ENCODE results near the gene KCNQ1.
A peak's percentile ranks its signal among the peaks of the same experiment; 100 is the strongest.

Gene KCNQ1

DNA sequence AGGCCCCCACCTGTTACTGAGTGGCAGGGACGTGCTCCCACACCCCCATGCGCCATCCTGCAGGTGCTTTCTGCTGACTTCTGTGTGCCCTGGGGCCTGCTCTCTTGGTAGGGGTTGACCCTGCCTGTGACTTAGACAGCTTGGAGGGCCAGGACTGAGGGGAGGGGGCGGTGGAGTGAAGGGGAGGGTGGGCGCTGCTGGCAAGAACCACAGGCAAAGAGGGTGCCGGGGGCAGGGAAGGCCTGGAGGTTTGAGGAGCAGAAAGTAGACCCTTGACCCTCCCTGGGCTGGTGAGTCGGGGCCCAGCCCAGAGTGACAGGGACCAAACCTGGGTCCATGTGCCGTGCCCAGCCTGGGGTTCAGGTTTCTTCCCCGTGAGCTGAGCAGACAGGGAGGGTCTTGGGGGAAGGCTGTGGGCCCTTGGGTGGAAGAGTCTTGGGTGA lies 17.8 kb downstream of the KCNQ1 start:
- DNase-seq, result no peak

DNA sequence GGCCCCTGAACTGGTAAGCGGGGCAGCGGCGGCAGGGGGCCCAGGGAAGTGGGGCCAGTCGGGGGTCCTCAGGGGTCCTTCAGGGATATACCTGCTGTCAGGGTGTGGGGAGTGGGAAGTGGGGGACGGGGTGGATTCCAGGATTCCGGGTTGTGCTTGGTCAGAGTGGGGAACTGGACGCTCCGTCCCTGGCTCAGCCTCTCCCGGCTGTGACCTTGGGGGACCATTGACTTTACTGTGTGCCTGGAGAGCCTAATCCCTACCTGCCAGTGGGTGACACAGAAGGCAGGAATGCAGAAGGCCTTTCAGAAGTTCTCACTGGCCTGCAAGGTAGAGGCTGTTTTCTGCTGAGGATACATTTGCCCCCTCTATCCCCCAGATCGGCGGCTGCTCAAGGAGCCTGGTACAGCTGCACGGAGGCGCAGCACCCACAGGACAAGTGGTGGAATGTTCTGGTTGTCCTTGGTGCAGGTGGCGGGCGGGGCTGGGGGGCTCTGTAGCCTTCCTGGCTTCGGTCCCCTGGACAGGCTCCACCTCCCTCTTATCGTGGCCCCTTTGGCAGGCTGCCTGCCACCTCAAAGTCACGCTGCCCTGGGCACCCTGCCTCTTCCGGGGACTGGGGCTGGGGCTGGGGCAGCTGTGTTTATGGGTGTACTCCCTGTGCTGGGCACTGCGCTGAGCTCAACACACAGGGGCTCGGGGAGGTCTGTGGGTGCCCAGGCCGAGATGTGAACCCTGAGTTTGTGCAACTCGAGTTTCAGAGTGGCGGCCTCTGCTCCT lies 18.4 kb downstream of the KCNQ1 start:
- no peak for DNase-seq

DNA sequence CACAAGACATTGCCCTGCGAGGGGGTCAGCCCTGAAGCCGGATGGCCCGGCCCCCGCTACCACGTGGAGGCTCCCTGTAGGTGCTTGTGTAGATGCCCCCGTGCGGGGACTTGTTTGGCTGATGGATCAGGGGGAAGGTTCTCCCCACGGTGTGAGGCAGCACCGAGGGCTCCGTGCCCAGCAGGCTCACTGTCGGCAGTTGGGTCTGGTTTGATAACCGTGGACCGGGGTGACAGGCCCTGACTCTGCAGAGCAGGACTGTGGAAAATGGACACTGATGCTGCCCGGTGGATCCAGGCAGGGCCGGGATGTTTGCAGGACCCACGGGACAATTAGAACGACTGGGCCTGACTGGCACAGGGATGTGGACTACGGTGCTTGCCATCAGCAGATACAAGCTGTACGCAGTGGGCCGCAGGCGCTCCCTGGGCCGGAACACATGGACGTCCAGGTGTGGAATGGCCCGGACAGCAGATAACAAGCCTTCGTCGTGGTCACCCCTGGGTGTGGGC lies 19.0 kb downstream of the KCNQ1 start:
- DNase-seq, result no peak

DNA sequence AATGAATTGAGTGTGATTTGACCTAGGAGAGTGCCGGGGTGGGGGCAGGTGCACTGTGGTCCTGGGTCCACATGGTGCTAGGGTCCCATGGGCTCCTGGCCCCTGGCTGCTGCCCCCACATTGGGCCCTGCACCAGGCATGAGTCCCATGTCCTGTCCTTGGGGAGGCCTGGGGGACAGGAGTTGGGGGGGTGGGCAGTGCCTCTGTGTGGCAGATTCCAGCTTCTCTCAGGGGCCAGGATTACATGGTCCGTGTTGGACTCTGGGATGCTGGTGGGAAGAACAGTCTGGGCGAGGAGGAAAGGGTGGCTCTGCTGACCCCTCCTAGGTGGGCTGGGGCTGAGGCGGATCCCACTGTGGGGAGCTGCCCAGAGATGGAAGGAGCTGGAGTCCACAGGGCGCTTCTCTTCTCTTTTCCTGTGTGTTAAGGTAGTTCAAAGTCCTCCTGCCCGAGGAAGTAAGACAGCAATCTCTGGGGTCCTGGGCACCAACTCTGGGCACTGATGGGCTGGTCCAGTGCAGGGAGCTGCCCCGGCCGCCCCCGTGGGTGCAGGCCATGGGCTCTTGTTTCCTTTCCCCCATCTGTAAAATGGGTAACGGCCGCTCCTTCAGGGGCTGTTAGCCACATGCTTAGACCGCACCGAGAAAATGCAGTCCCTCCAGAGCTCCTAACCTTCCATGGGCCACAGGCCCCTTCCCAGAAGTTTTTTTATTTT lies 19.8 kb downstream of the KCNQ1 start:
- no peak for DNase-seq

DNA sequence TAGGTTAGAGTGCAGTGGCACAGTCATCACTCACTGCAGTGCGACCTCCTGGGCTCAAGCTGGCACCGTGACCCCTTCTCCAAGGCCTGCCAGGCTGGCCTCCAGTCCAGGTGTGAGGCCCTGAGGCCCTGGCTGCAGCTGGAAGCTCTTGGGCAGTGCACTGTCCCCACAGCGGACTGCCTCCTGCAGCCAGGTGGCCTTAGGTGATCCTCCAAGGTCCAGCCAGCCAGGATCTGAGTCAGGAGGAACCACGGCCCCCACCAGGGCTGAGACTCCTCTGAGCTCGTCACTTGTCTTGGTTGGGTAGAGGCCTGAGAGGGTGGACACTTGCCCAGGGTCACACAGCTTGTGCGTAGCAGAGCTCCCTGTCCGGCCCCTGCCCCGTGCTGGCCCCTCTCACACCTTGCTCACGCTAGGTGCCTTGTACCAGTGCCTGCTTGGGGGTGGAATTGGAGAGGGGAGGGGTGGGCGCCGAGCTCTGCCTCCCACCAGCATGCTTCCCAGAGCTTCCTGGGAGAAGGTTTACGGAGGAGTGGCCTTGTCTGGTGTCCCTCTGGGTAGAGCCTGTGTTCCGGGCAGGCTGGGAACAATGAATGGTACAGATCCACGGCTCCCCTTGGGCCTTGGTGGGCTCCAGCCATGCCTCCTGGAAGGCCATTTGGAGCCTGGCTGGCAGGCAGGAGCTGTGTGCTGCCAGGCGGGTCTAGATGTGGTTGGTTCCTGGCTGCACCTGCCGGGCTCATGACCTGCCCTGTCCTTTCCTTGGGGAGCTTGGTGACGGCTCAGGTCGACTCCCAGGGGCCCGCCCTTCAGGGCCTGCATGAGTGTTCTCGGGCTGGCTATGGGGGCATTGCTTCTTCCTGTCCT lies 20.6 kb downstream of the KCNQ1 start:
- DNase-seq, result no peak

DNA sequence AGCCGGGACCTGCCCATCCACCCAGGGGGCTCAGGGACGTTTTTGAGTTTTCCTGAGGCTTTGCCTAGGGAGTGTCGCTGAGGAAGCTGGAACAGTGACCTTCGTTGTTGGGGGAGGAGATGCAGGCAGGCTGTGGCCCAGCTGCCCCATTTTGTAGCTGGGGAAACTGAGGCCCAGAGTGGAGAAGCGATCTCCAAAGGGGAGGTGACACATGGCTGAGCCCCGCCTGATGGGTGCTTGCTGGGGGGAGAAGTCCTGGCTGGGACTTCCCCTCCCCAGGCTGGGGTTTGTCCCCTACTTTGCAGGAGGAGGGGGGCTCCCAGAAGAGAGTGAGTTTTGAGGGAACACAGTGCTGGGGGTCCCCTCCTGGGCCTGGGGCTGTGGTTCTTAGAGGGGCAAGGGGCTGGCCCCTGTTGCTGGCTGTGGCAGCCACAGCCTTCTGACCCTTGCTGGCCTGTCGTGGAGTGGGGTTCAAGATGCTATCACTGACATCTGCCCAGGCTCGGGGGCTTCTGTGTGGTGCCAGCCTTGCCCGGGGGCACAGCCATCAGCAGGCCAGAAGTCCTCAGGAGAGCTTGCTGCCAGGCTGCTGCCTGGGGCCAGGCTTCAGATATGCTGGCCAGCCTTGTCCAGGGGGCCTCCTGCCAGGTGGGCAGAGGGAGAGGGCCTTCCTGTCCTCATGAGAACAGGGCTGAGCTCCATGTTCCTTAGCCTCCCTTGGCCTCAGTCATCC lies 21.4 kb downstream of the KCNQ1 start:
- no peak for DNase-seq

DNA sequence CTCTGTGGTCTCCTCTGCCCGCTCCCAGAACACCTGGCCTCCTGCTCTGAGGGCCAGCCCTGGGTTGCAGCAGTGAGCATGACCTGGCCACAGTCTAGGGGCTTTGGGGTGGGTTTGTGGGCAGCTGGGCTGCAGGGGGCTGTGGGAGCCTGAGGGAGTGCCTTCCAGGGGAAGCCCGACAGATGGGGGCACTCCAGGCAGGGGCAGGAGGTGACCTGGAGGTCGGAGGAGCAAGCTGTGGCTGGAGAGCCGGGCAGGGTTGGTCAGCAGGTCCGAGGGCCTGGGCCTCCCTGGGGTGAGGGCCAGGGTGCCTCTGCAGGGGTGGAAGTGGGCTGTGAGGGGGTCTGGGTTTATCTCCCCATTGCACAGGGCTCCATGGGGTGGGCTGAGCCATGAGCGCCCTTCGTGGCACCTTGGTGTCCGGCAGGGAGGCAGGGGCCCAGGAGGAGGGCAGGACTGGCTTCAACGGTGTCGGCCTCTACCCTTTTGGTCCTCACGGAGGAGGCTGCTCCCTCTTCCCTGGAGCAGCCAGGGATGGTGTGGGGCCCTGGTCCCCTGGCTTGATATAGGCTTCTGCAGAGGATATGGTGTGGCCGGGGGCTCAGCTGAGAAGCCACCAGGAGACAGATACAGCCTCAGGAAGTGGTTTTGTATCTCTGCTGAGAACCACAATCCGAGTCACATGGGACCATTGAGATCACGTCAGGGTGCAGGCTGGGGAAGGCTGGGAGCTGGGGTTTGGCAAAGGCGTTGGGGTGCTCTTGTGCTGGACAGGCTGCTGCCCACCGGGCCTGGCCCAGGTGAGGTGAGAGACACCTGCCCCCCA lies 22.3 kb downstream of the KCNQ1 start:
- peak; percentile 15 for DNase-seq

DNA sequence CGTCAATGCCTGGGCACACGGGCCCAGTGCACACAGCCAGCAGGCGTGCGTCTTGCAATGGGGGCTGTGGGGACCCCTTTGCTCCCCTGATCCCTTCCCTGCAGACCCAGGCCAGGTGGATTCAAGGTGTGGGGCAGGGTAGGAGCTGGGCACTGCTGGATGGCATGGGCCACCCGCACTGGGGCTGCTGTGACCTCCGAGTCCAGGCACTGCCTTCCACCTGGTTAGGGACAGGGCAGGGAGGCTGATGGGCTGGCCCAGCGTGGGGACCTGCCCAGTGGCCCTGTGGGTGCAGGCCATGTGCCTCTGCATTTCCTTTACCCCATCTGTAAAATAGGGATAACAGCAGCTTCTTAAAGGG lies 22.9 kb downstream of the KCNQ1 start:
- no peak for DNase-seq

DNA sequence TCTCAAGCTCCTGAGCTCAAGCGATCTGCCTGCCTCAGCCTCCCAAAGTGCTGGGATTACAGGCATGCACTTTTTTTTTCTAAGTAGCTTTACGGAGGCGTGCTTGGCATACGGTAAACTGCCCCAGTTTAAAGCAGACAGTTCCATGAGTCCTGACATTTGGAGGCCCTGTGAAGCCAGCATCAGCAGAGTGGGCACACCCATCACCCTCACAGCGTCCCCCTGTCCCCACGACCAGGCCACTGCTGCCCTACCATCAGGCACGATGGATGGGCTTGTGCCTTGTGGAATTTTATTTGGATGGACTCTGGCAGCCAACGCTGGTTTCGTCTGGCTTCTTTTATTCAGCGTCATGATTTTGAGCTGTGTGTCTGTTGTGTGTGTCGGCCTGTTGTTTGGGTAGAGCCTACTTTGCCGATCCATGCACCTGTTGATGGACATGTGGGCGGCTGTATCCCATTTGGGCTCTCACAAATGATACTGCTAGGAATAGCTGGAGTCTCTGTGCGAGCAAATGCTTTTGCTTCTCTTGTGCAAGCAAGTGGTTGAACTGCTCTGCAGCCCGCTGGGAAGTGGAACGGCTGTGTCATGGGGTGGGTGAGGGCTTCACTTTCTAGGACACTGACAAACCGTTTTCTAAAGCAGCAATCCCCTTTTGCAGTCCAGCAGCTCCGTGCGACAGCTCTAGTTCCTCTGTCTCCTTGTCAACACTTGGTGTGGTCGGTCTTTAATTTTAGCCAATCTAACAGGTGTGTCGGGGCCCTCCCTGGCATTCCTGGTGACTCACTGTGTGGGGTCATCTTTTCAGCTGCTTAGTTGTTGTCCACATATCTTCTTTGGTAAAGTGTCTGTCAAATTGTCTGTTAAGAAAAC lies 23.8 kb downstream of the KCNQ1 start:
- no peak for DNase-seq

DNA sequence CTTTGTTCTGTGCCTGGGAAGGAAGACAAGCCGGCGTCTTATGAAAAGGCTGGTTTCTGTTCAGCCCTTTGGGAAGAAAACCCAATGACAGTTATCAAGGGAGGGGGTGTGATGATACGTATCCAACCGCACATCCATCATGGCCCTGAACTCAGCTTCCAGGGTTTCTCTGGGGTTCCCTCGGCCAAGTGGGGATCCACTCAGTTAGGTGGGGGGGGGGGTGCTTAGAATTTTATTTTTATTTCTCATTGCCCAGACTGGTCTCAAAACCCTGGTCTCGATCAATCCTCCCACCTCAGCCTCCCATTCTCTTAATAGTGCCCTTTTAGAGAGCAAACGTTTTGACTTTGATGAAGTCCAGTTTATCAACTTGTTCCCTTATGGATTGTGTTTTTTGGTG lies 25.7 kb downstream of the KCNQ1 start:
- DNase-seq, result no peak

DNA sequence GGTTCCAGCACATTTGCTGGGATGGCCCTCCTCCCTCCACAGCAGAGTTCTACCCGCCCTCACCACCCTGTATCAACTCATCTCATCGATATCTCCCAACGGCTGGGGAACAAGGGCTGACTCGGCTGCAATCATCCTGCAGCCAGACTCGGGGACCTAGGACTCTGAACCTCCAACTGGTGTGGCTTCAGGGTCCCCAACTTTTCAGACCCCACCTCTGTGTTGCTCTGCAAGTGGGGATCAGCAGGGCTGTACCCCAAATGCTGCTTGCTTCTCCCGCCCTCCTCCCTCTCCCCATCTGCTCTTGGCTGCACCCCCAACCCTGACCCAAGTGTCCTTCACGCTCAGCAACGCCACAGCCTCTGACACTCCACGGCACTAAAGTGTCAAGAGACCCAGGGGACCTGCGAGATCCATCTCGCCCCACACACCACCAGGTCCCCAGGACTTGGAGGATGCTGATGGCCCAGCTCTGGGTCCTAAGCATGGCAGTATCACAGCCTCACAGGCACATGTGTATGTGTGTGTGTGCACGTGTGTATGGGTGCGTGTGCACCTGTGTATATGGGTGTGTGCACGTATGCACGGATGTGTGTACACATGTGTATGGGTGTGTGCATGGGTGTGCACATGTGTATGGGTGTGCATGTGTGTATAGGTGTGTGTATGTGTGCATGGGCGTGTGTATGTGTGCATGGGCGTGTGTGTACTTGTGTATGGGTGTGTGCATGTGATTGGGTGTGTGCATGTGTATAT lies 26.4 kb downstream of the KCNQ1 start:
- DNase-seq, result no peak

DNA sequence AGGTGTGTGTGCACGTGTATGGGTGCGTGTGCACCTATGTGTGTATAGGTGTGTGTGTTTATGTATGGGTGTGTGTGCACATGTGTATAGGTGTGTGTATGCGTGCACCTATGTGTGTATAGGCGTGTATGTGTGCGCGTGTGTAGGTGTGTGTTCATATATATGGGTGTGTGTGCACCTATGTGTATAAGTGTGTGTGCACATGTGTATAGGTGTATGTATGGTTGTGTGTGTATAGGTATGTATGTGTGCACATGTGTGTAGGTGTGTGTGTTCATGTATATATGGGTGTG lies 26.9 kb downstream of the KCNQ1 start:
- DNase-seq, result no peak

DNA sequence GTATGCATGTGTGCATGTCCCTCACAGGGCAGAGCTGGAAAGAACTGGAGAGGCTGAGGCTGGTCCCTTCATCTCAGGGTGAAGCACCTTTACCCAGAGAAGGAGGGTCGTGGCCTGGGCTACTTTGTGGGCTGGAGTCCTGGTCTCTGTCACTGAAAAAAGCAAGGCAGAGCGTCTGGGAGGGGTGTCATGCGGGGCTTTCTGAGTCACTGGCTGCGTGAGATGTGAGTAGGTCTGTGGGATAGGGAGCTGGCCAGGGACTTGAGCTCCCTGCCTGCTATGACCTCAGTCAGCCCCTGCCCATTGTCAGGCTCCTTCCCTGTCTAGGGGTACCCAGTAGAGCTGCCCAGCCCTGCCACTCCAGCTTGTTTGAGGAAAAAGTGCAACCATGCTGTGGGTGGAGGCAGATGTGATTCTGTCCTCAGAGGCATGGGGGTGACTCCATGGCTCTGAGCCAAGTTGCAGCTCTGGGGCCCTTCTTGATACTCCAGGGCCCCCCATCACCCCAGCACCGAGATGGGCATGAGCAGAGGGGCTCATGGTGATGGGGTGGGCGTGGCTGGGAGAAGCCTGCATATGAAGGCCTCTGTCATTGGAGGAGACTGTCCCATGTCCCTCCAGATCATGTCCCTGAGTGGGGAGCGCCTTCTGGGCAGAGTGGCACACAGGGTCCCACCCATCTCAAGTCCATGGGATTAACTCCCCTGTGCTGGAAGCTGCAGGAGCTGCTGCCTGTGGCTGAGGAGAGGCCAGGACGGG lies 27.8 kb downstream of the KCNQ1 start:
- no peak for DNase-seq

DNA sequence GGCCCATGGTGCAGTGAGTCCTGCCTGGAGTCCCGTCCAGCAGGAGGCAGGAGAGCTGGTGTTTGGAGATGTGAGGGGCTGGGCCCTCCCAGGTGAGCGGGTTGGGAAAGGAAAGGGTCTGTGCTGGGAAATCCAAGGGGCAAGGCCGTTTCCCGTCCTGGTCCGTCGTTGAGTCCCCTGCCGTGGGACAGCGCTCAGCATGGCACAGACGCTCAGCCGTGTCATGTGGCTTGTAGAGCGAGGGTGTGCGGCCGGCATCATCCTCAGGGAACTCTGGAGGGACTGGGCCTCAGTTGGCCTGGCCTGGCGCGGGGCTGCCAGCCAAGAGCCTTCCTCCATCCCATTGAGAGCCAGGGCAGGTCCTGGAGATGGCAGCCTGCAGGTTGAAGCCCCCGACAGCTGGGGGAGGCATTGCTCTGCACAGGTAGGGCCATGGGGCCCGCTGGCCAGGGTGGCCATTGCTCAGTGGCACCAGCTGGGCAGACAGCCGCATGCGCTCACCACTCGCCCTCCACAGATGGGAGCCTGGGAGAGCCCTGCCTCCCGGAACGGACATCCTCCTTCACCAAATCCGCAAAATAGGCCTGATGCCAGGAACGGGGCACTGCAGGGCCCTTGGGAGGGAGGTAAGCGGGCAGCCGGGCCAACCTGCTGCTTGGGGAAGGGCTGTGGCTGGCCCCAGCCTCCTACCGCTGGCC lies 28.7 kb downstream of the KCNQ1 start:
- DNase-seq, result no peak

DNA sequence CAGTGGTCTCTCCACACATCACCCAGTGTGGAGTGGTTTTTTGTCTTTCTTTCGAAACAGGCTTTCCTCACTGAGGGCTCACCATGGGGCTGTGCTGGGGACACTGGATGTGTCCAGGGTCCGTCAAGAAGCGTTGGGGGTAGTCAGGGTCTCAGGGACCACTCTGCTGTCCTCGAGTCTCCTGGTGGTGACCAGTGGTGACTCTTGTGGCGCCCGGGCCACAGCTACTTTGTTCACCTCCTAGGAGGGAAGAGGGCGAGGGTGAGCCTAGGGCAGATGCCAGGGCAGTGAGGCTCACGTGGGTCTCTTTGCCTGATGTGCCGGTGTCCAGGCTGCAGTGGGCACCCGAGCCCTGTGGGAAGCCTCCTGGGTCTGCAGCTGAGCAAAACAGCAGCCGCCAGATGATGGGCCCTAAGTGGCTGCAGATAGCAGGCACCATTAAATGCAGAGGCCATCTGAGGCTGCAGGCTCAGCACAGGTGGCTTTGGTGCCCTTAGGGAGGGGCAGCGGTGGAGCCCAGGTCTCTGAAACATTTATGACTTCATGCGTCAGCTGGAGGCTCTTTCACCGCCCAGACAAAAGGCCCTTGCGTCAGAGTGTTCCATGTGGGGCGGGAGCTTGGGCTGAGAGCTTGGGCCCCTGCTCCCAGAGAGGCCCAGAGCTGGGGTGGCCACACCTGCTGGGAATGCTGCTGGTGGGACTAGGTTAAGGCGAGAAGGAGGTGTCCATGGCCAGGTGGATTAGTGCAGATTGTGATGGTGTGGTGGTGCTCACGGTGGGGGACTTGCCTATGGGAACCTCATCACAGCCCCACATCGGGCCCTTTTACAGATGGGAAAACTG lies 29.5 kb downstream of the KCNQ1 start:
- DNase-seq, result no peak

DNA sequence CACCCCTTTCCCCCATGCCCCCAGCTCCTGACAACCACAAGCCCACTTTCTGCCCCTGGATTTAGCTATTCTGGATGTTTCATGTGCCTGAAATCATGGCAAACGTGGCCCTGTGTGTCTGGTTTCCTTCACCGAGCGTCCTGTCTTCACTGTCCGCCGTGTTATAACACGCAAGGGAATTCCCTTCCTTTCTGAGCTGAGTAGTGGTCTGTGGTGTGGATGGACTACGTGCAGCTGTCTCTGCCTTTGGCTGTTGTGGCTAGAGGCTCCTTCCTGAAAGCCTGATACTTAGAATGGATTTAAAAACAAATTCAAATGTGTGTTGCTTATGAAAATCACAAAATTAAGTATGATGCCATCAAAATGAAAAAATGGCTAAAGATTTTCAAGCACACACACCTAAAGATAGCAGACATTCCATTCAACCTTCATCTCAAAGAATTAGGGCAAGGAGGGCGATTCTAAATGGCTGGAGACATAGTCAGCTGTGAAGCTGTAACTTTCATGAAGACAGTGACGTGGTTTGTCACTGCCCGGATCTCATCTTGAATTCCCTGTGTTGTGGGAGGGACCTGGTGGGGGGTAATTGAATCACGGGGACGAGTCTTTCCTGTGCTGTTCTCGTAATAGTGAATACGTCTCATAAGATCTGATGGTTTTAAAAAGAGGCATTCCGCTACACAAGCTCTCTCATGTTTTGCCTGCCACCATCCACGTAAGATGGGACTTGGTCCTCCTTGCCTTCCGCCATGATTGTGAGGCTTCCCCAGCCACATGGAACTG lies 30.5 kb downstream of the KCNQ1 start:
- no peak for DNase-seq

DNA sequence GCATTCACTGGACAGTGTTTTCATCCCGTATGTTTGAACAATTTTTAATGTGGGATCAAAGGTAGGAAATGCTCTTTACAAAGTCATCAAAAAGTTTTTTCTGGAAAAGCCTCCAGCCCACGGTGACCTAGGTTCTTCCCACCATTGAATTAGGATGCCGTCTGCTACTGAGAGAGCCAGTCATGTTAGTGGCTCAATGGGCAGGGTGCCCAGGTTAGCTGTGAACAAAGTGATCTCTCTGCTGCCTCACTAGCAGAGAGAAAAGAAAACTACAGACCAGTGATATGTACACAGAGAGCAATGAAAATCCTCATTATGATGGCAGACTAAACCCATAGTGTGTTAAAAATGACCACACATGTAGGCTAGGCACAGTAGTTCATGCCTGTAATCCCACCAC lies 32.4 kb downstream of the KCNQ1 start:
- DNase-seq, result no peak
